Tibial nerve (tissue), 4 donors: Measurements from ENCODE around the gene SLC44A3. TPM values are rescaled to one million over a fixed set of nuclear protein-coding genes. Genes with fewer than 3 reads are reported as not detected.

Experiments used
- DNase-seq, 2 donors: peaks; one replicate each; pipeline ENCODE4 v3.0.0-alpha.2; 2019; ENCODE audit warnings: low spot score in 2 of 2
- H3K27ac ChIP-seq, 4 donors: fragments of 200-600 bp; sonication (generic) in 3 of 4; one replicate each; pipeline ENCODE4 v1.5.1; 2017 to 2019; ENCODE audit warnings: mild to moderate bottlenecking in 1 of 4
- H3K27me3 ChIP-seq, 2 donors: fragments of 200-600 bp; sonication (generic) in 1 of 2; one replicate each; pipeline versions ENCODE4 v1.5.1 to v1.6.0; 2017 to 2019
- H3K36me3 ChIP-seq, 3 donors: fragments of 200-600 bp; sonication (generic); one replicate each; pipeline ENCODE4 v1.5.1; 2018 to 2019
- H3K4me1 ChIP-seq, 4 donors: fragments of 200-600 bp; sonication (generic) in 3 of 4; one replicate each; pipeline ENCODE4 v1.5.1; 2017 to 2019
- H3K4me3 ChIP-seq, 4 donors: fragments of 200-600 bp; sonication (generic) in 3 of 4; one replicate each; pipeline ENCODE4 v1.5.1; 2017 to 2019; ENCODE audit warnings: mild to moderate bottlenecking in 1 of 4, moderate library complexity in 1 of 4
- H3K9me3 ChIP-seq, 4 donors: fragments of 200-600 bp; sonication (generic) in 3 of 4; one replicate each; pipeline ENCODE4 v1.5.1; 2017 to 2019
- CTCF ChIP-seq, 5 experiments: fragments of 200-600 bp in 3 of 5; fragments of 450-650 bp in 2 of 5; sonication (generic) in 3 of 5; IDR thresholded peaks; one replicate each; pipeline ENCODE4 v1.5.1; 2016 to 2019; ENCODE audit warnings: antibody characterized with exemption in 5 of 5, mild to moderate bottlenecking in 3 of 5, moderate library complexity in 2 of 5
- EP300 ChIP-seq, 2 donors: sonication (generic); formaldehyde crosslinking; IDR thresholded peaks; one replicate each; pipeline ENCODE4 v1.6.1; 2017; ENCODE audit warnings: antibody characterized with exemption in 2 of 2, mild to moderate bottlenecking in 1 of 2
- POLR2A ChIP-seq, 2 donors: fragments of 450-650 bp; IDR thresholded peaks; one replicate each; pipeline ENCODE4 v1.6.1; 2017; ENCODE audit warnings: antibody characterized with exemption in 2 of 2, mild to moderate bottlenecking in 2 of 2, moderate library complexity in 2 of 2
- WGBS, 2 donors: methylation state at CpG; one replicate each; pipeline ENCODE4 v1.1.5; 2018; 5-methylcytosine and 5-hydroxymethylcytosine counted together
- total RNA-seq, 4 donors: library from RNA; depleted of rRNA; stranded (reverse); fragments of >200 nt; gene quantifications; one replicate each; pipeline ENCODE4 v1.1.0, GENCODE V29; 2016

The SLC44A3 gene
- total RNA-seq, 4 donors from 2014 or later = 1.6 to 8.1 (median 5.3) TPM

GRCh38 chr1:94816030-94816429 is 4.1 kb upstream of the SLC44A3 start:
- no peaks in the 10 kb centered on the region for H3K36me3 ChIP-seq
- no peak for DNase-seq
- H3K4me1 ChIP-seq = peaks cover 0 to 18% (median 3%) of the 10 kb centered on the region in 4 donors
- H3K27ac ChIP-seq = no peak overlapping the region
- no peak overlapping the region for H3K4me3 ChIP-seq
- no peak for TF ChIP-seq EP300 (IDR thresholded peaks at IDR 0.05)
- TF ChIP-seq POLR2A (IDR thresholded peaks at IDR 0.05) = no peak
- no peak for TF ChIP-seq CTCF (IDR thresholded peaks at IDR 0.05)
- H3K27me3 ChIP-seq = peaks cover 0 to 4% of the 10 kb centered on the region in 2 donors
- H3K9me3 ChIP-seq = peaks cover 0 to 3% (median 0%) of the 10 kb centered on the region in 4 donors
- 47 to 60% methylated on average over 1 of the region's 1 CpG for WGBS, 2 donors

DNA sequence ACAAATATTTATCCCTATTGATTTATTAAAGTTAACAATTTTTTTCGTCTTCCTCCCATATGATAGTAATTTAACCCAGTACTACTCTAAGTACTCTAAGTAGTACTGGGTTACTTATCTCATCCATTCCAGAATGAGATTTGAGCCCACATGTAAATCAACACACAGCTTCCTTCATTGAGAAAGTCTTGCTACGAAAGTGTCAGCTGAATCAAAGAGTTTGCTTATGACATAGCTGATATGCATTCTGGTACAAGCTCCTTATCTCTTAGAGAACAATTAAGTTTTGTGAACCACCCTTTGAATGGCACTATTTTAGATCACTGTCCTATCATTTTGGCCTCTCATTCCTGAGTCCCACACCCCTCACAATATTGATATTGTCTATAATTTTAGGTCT is 2.4 kb upstream of the SLC44A3 start:
- DNase-seq = no peak
- Histone ChIP-seq H3K9me3 (peaks cover 0 to 3% (median 0%) of the 10 kb centered on the region in 4 donors), H3K36me3 (no peaks in the 10 kb centered on the region), H3K4me3 (no peak overlapping the region), H3K27ac (no peak overlapping the region), H3K27me3 (peaks cover 0 to 4% of the 10 kb centered on the region in 2 donors), H3K4me1 (peaks cover 0 to 30% (median 5%) of the 10 kb centered on the region in 4 donors)
- 53 to 64% methylated on average over 2 of the region's 2 CpGs for WGBS, 2 donors
- TF ChIP-seq POLR2A (IDR thresholded peaks at IDR 0.05) = no peak
- no peak for TF ChIP-seq CTCF (IDR thresholded peaks at IDR 0.05)
- TF ChIP-seq EP300 (IDR thresholded peaks at IDR 0.05) = no peak

- Histone ChIP-seq H3K4me1 (peaks cover 0 to 30% (median 5%) of the 10 kb centered on the region in 4 donors), H3K27ac (peak overlapping the region in 2 of 4 donors; percentile 58 to 74), H3K4me3 (peak overlapping the region; percentile 58 to 71 (median 64)), H3K9me3 (peaks cover 0 to 3% (median 0%) of the 10 kb centered on the region in 4 donors), H3K36me3 (no peaks in the 10 kb centered on the region), H3K27me3 (peaks cover 0 to 4% of the 10 kb centered on the region in 2 donors)
- DNase-seq = no peak
- 53 to 55% methylated on average over 14 of the region's 14 CpGs for WGBS, 2 donors
- TF ChIP-seq CTCF (IDR thresholded peaks at IDR 0.05) (peak in 1 of 5 experiments; percentile 8), EP300 (IDR thresholded peaks at IDR 0.05) (no peak), POLR2A (IDR thresholded peaks at IDR 0.05) (no peak)
These were observed 766 bp upstream of the SLC44A3 start for GRCh38 chr1:94819238-94819944.

DNA sequence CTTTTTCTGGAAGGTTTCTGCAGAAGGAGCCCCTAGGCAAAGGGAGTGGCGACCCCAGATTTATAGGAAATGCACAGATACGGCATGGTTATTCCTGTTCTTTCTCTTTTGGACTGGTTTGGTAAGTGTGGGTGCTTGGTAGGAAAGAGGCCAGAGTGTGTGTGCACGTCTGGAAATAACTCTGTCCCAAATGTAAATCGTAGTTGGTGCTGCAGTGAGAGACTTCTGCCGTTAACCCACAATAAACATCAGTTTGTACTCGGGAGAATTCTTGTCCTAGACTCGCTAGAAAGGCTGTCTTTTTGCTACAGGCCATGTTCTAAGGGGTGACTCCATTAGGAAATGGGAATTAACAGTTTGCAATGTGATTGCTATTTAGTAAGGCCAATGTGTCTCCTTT is 779 bp downstream of the SLC44A3 start:
- peaks cover 0 to 3% (median 0%) of the 10 kb centered on the region in 4 donors for H3K9me3 ChIP-seq
- peak overlapping the region; percentile 58 to 71 (median 64) for H3K4me3 ChIP-seq
- H3K27me3 ChIP-seq = peaks cover 0 to 4% of the 10 kb centered on the region in 2 donors
- DNase-seq = no peak
- peak overlapping the region in 2 of 4 donors; percentile 58 to 74 for H3K27ac ChIP-seq
- peaks cover 0 to 30% (median 5%) of the 10 kb centered on the region in 4 donors for H3K4me1 ChIP-seq
- 35 to 38% methylated on average over 7 of the region's 7 CpGs for WGBS, 2 donors
- H3K36me3 ChIP-seq = no peaks in the 10 kb centered on the region
- TF ChIP-seq POLR2A (IDR thresholded peaks at IDR 0.05) (no peak), EP300 (IDR thresholded peaks at IDR 0.05) (no peak), CTCF (IDR thresholded peaks at IDR 0.05) (no peak)

GRCh38 chr1:94821636-94822305 is 1.6 kb downstream of the SLC44A3 start:
- H3K27me3 ChIP-seq = peaks cover 0 to 4% of the 10 kb centered on the region in 2 donors
- 64 to 69% methylated on average over 9 of the region's 9 CpGs for WGBS, 2 donors
- H3K36me3 ChIP-seq = no peaks in the 10 kb centered on the region
- H3K9me3 ChIP-seq = peaks cover 0 to 3% (median 0%) of the 10 kb centered on the region in 4 donors
- no peak for DNase-seq
- H3K27ac ChIP-seq = peak overlapping the region in 1 of 4 donors; percentile 58
- no peak overlapping the region for H3K4me3 ChIP-seq
- TF ChIP-seq CTCF (IDR thresholded peaks at IDR 0.05) = no peak
- TF ChIP-seq POLR2A (IDR thresholded peaks at IDR 0.05) = no peak
- no peak for TF ChIP-seq EP300 (IDR thresholded peaks at IDR 0.05)
- peaks cover 0 to 30% (median 5%) of the 10 kb centered on the region in 4 donors for H3K4me1 ChIP-seq
